Measurements from ENCODE around the gene SBF2.

SBF2 gene

GRCh38 chr11:9853929-9854552 lies 440.0 kb downstream of the SBF2 start:
- DNase-seq (ENCODE audit: low read depth, low spot score): no peak

DNA sequence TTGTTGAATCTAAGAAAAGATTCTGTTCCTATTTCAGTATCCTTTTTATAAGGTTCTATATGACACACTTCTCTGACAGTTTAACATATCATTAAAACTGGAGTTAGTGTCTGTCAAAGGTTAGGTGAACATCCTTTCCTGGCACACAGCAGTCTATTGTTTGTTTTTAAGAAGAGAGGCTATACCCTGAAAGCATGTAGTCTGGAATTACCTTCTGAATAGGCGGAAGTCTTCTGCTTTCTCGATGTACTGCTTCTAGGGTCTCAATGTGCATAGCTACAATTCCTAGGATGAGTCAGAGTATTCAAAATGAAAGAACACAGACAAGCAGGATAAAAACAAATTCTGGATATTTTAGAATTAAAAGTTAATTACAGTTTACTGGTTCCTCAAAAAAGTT lies 441.6 kb downstream of the SBF2 start:
- no peak for DNase-seq (ENCODE audit: low read depth, low spot score)

GRCh38 chr11:9851366-9851765 lies 442.7 kb downstream of the SBF2 start:
- no peak for DNase-seq (ENCODE audit: low read depth, low spot score)

- no peak for DNase-seq (ENCODE audit: low read depth, low spot score)
Observed at GRCh38 chr11:9850224-9850895, 443.7 kb downstream of the SBF2 start.

DNA sequence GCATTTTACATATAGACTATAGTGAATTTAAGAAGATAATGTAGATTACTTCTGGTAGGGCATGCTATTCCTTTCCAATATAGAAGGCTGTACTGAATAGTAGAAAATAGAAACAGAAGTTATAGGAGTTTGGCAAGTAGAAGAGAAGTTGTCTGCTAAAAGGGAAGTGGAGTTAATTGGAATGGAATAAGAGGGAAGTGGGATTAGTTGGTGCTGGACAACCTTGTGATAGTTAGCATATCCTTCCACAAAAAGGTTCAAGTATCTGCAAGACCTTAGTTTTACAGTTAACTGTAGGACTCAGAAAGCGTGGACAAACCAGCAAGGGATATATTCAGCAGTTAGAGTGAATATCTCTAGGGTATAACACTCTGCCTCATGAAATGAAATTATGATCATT lies 444.6 kb downstream of the SBF2 start:
- no peak for DNase-seq (ENCODE audit: low read depth, low spot score)

GRCh38 chr11:9847636-9848035 lies 446.4 kb downstream of the SBF2 start:
- DNase-seq (ENCODE audit: low read depth, low spot score): no peak

GRCh38 chr11:9842923-9843322 lies 451.1 kb downstream of the SBF2 start:
- DNase-seq (ENCODE audit: low read depth, low spot score): no peak

DNA sequence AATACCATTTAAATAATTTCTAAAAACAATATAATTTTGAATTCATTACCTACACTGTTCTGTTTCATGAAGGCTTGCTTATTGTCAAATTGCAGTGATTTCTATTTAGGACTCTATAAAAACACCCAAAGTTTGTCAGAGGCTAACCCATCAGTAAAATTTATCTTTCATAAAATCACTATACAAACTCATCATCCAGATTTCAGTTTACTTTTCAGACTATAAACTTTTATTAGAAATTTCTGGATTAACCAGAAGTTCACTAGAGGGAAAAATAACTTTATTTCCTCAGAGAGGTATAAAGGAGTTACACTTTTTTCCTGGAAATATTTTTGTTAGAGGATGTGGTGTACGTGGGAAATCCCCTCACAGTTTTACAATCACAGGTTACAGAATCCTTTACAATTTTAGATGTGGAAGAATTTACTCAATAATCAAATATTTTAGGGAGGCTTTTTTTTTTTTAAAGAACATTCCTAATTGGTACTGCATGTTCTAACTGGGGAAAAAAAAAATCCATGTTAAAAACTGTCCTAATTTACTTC lies 453.5 kb downstream of the SBF2 start:
- no peak for DNase-seq (ENCODE audit: low read depth, low spot score)

- DNase-seq (ENCODE audit: low read depth, low spot score): no peak
Observed at GRCh38 chr11:9839550-9839949, 454.5 kb downstream of the SBF2 start.

GRCh38 chr11:9838961-9839360 lies 455.1 kb downstream of the SBF2 start:
- peak; percentile 50 for DNase-seq (ENCODE audit: low read depth, low spot score)

DNA sequence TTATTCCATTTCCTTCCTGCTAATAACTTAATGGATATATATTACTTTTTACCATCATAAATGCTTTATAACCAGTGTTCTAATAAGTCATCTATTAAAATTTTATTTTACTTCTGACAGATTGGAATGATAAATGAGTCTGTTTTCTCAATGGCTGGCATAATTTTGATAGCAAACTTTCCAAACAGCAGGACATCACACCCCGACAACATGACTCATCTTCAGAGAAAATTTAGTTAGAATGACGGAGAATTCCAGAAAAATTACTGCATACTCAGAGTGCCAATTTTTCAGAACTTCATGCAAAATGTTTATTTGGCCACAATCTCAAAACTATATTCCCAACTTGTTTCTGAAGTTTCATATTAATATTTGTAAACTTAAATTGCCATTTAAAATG lies 455.8 kb downstream of the SBF2 start:
- no peak for DNase-seq (ENCODE audit: low read depth, low spot score)

GRCh38 chr11:9834291-9834690 lies 459.7 kb downstream of the SBF2 start:
- no peak for DNase-seq (ENCODE audit: low read depth, low spot score)

DNA sequence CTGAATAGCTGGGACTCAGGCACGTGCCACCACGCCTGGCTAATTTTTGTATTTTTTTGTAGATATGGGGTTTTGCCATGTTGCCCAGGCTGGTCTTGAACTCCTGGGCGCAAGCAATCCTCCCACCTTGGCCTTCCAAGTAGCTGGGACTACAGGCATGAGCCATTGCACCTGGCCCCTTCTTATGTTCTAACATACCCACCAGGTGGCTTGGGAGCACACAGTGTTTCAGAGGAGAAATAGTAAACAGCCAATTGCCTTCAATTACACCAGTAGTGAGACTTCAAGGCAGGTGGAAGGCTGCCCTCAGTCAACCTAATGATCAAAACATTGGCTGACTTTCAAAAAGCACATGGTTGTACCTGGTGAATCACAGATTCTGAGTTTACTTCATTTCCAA lies 462.9 kb downstream of the SBF2 start:
- no peak for DNase-seq (ENCODE audit: low read depth, low spot score)

GRCh38 chr11:9827708-9828107 lies 466.3 kb downstream of the SBF2 start:
- no peak for DNase-seq (ENCODE audit: low read depth, low spot score)

GRCh38 chr11:9826390-9826789 lies 467.6 kb downstream of the SBF2 start:
- no peak for DNase-seq (ENCODE audit: low read depth, low spot score)

DNA sequence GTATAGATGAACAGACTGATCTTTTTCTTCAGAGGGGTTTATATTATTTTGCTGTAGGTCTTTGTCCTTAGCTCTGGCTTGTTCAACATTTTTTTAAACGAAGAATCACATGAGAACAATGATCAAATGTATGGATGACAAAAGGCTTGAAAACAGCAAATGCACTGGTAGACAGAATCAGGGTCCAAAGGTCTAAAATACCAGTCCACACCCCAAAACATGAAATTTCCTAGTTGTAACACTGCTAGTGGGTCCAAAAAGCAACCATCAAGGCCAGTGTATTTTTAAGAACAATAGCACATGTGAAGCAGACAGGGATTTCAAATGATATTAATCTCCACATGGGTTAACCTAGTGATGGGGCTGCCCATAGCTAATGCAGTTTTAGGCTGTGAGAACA lies 468.1 kb downstream of the SBF2 start:
- no peak for DNase-seq (ENCODE audit: low read depth, low spot score)

GRCh38 chr11:9825315-9825714 lies 468.7 kb downstream of the SBF2 start:
- DNase-seq (ENCODE audit: low read depth, low spot score): no peak

DNA sequence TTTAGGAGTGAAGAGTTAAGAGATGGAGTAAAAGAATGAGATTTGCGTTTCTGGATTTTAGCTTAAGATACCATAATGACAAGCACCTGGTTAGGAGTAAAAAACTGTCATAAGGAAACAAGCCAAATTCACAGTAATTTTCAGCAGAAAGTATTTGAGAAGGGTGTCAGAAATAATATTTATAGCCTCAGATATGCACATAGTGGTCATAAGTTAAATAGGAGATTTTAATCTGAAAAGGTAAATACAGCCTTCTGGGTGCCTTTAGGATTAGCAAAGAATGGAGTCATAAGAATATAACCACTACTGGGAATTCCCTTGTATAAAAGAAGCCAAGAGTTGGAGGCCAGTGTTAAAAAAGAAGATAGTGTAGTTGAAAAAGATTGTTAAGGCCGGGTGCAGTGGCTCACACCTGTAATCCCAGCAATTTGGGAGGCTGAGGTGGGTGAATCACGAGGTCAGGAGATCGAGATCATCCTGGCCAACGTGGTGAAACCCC lies 470.1 kb downstream of the SBF2 start:
- no peak for DNase-seq (ENCODE audit: low read depth, low spot score)

- no peak for DNase-seq (ENCODE audit: low read depth, low spot score)
Observed at GRCh38 chr11:9823439-9823838, 470.6 kb downstream of the SBF2 start.

DNA sequence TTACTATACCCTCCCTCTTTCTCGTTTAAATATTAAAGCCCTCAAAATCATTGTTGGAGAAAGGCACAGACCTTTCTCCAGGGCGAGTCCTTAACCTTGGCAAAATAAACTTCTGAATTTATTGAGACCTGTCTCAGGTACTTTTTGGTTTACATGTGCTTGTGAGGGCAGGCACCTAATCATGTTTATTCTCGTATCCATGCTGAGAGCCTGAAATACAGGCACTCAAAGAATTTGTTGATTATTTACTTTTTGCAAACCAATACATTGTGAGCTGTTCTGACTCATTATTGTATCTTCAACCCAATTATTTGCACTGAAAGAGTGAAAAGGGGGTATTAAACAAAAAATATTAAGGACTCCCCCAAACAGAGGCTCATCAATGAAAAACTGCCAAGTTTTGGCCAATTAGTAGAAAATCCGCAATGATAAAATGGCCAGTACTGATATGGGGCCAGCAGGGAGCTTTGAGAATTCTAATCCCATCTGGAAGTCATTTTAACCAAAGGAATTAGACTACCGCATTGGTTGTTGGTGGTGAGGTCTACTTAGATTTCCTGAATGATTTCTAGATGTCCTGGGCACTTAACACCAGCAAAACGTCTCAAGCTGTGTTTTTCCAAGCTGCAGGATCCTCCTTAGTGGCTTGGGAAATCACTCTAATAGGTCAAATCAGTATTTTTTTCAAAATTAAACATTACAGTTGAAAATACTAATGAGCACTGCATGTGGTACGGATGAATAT lies 472.8 kb downstream of the SBF2 start:
- DNase-seq (ENCODE audit: low read depth, low spot score): no peak

DNA sequence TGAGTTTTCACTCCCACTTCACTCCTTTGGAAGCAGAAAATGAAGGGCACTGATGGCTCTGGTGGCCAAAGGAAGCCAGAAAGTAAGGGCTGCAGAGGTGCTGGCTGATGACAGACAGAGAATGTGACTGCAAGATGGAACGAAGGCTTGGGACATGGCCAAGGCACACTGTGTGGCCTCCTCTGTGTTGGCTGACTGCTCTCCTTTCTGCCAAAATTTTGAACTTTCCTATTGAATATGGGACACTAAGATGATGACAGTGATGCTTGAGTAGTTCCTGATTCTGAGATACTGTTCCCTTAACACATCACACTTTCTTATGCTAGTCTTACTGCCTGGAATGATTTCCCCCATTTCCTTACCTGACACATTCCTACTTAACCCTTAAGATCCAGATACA lies 473.8 kb downstream of the SBF2 start:
- no peak for DNase-seq (ENCODE audit: low read depth, low spot score)

DNA sequence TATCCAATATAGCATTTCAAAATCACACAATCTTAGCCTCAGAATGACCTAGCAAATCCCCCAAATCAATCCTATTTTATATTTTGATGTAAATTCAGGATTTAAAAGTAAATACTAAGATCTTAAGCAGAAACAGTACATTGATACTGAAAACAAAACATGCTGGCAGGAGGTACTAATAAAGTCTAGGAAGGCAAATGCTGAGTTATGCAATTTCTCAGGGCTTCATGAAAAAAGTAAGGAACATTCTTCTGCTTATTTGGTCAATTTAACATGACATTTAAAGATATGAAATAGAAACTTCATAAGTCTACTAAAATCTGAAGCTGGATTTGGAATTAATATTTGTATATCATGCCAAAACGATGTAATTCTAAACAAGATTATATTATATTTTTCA lies 476.8 kb downstream of the SBF2 start:
- no peak for DNase-seq (ENCODE audit: low read depth, low spot score)

Measured in ELF-1 (cell line).